Mesenchymal stem cell (in vitro differentiated cells and primary cell): ENCODE measurements around the gene COX6B2.

Source experiments
- DNase-seq: peaks from one replicate; pipeline ENCODE4 v3.0.0-alpha.2; 2013
- H2AFZ ChIP-seq: one replicate; pipeline ENCODE4 v1.6.1; 2013; ENCODE audit warnings: low read depth, mild to moderate bottlenecking, control low read depth, inconsistent platforms, low read length, moderate library complexity
- H2AK5ac ChIP-seq: 2 replicates; pipeline ENCODE4 v1.6.1; 2013; ENCODE audit warnings: low read length, moderate library complexity, mild to moderate bottlenecking, inconsistent platforms; ENCODE audit not compliant: severe bottlenecking
- H2BK120ac ChIP-seq: one replicate; pipeline ENCODE4 v1.6.1; 2013; ENCODE audit warnings: low read depth, mild to moderate bottlenecking, inconsistent platforms, low read length, moderate library complexity
- H2BK12ac ChIP-seq, 2 experiments: one replicate each; pipeline ENCODE4 v1.6.1; 2013; ENCODE audit warnings: inconsistent platforms in 2 of 2, low read length in 2 of 2, mild to moderate bottlenecking in 2 of 2, moderate library complexity in 2 of 2, control low read depth in 1 of 2
- H2BK15ac ChIP-seq: one replicate; pipeline ENCODE4 v1.6.1; 2013; ENCODE audit warnings: mild to moderate bottlenecking, low read depth, inconsistent platforms; ENCODE audit not compliant: poor library complexity, severe bottlenecking
- H2BK5ac ChIP-seq: 2 replicates; pipeline ENCODE4 v1.6.1; 2013; ENCODE audit warnings: low read depth, mild to moderate bottlenecking, low read length, control low read depth, inconsistent platforms; ENCODE audit not compliant: poor library complexity, severe bottlenecking
- H3K14ac ChIP-seq, 2 experiments: one replicate each; pipeline ENCODE4 v1.6.1; 2013; ENCODE audit warnings: inconsistent platforms in 2 of 2, low read length in 2 of 2, control low read depth in 1 of 2, mild to moderate bottlenecking in 1 of 2, moderate library complexity in 1 of 2
- H3K18ac ChIP-seq, 2 experiments: one replicate each; pipeline ENCODE4 v1.6.1; 2013; ENCODE audit warnings: inconsistent platforms in 2 of 2, low read length in 2 of 2, control low read depth in 1 of 2, low read depth in 1 of 2, mild to moderate bottlenecking in 1 of 2
- H3K23ac ChIP-seq, 2 experiments: one replicate each; pipeline ENCODE4 v1.6.1; 2013; ENCODE audit warnings: inconsistent platforms in 2 of 2, low read length in 2 of 2, mild to moderate bottlenecking in 2 of 2, moderate library complexity in 2 of 2, control low read depth in 1 of 2
- H3K27ac ChIP-seq: 2 replicates; pipeline ENCODE4 v1.5.1; 2013; ENCODE audit warnings: mild to moderate bottlenecking, moderate library complexity, low read length, control low read depth, inconsistent platforms; ENCODE audit not compliant: poor library complexity, severe bottlenecking
- H3K27me3 ChIP-seq, 2 experiments: 2 replicates each; pipeline versions ENCODE4 v1.6.1 to v1.7.0; 2013; ENCODE audit warnings: low read length in 2 of 2, mild to moderate bottlenecking in 2 of 2, moderate library complexity in 2 of 2, control low read depth in 1 of 2, inconsistent platforms in 1 of 2; ENCODE audit not compliant: control insufficient read depth in 1 of 2, insufficient read depth in 1 of 2
- H3K36me3 ChIP-seq, 2 experiments: 2 replicates each; pipeline versions ENCODE4 v1.6.1 to v1.7.0; 2013; ENCODE audit warnings: low read length in 2 of 2, control low read depth in 1 of 2, inconsistent platforms in 1 of 2, low read depth in 1 of 2, mild to moderate bottlenecking in 1 of 2; ENCODE audit not compliant: insufficient read depth in 2 of 2, control insufficient read depth in 1 of 2
- H3K4ac ChIP-seq, 2 experiments: one replicate each; pipeline ENCODE4 v1.6.1; 2013; ENCODE audit warnings: inconsistent platforms in 2 of 2, low read length in 2 of 2, mild to moderate bottlenecking in 2 of 2, moderate library complexity in 2 of 2, control low read depth in 1 of 2, low read depth in 1 of 2
- H3K4me1 ChIP-seq: 2 replicates; pipeline ENCODE4 v1.6.1; 2013; ENCODE audit warnings: low read depth, low read length, control low read depth; ENCODE audit not compliant: control insufficient read depth, insufficient read depth
- H3K4me2 ChIP-seq: 2 replicates; pipeline ENCODE4 v1.6.1; 2013; ENCODE audit warnings: low read length, mild to moderate bottlenecking, inconsistent platforms; ENCODE audit not compliant: poor library complexity, severe bottlenecking
- H3K4me3 ChIP-seq, 2 experiments: 2 replicates each; pipeline versions ENCODE4 v1.5.1 to v1.7.0; 2013; ENCODE audit warnings: low read length in 2 of 2, mild to moderate bottlenecking in 2 of 2, control low read depth in 1 of 2, low read depth in 1 of 2; ENCODE audit not compliant: insufficient read depth in 1 of 2
- H3K79me1 ChIP-seq: replicated peaks from 2 replicates; pipeline ENCODE4 v1.6.1; 2013; ENCODE audit warnings: mild to moderate bottlenecking, control low read depth, low read length, inconsistent platforms; ENCODE audit not compliant: poor library complexity, severe bottlenecking
- H3K9ac ChIP-seq: 2 replicates; pipeline ENCODE4 v1.7.0; 2013; ENCODE audit warnings: mild to moderate bottlenecking, low read length, moderate library complexity
- H3K9me3 ChIP-seq: 2 replicates; pipeline ENCODE4 v1.7.0; 2013; ENCODE audit warnings: mild to moderate bottlenecking, low read length; ENCODE audit not compliant: control insufficient read depth
- H4K8ac ChIP-seq: one replicate; pipeline ENCODE4 v1.6.1; 2013; ENCODE audit warnings: inconsistent platforms, mild to moderate bottlenecking, low read length, moderate library complexity
- H4K91ac ChIP-seq: one replicate; pipeline ENCODE4 v1.6.1; 2013; ENCODE audit warnings: mild to moderate bottlenecking, low read length, inconsistent platforms
- WGBS: methylation state at CpG from one replicate; pipeline ENCODE4 v1.1.7; 2013; ENCODE audit warnings: mixed read lengths; 5-methylcytosine and 5-hydroxymethylcytosine counted together

Gene COX6B2

GRCh38 chr19:55382013-55382412 lies 27.5 kb upstream of the COX6B2 start:
- H3K27me3 ChIP-seq = peaks cover 0 to 16% of the 10 kb centered on the region in 2 experiments
- H2AFZ ChIP-seq = no peak overlapping the region
- H3K18ac ChIP-seq = no peak overlapping the region
- H2BK5ac ChIP-seq = no peak overlapping the region
- no peak overlapping the region for H3K27ac ChIP-seq
- no peak overlapping the region for H3K14ac ChIP-seq
- H3K9me3 ChIP-seq = no peaks in the 10 kb centered on the region
- H3K9ac ChIP-seq = no peak overlapping the region
- peaks cover 8% of the 10 kb centered on the region for H3K79me1 ChIP-seq
- peaks cover 25% of the 10 kb centered on the region for H3K4me1 ChIP-seq
- H2BK120ac ChIP-seq = no peak overlapping the region
- no peak overlapping the region for H4K91ac ChIP-seq
- H2BK15ac ChIP-seq = no peak overlapping the region
- H3K4ac ChIP-seq = no peak overlapping the region
- no peak overlapping the region for H2BK12ac ChIP-seq
- H2AK5ac ChIP-seq = no peak overlapping the region
- no peak overlapping the region for H3K4me3 ChIP-seq
- H3K36me3 ChIP-seq = peaks cover 3% of the 10 kb centered on the region in 2 experiments
- H3K4me2 ChIP-seq = no peak overlapping the region
- DNase-seq = no peak
- whole genome bisulfite sequencing = 94% methylated on average over 5 of the region's 5 CpGs
- H4K8ac ChIP-seq = no peak overlapping the region
- no peak overlapping the region for H3K23ac ChIP-seq

GRCh38 chr19:55379174-55379573 lies 24.7 kb upstream of the COX6B2 start:
- 58% methylated on average over 10 of the region's 11 CpGs for WGBS
- peaks cover 39% of the 10 kb centered on the region for H3K4me1 ChIP-seq
- no peaks in the 10 kb centered on the region for H3K36me3 ChIP-seq
- no peak overlapping the region for H2AK5ac ChIP-seq
- DNase-seq = no peak
- no peak overlapping the region for H3K23ac ChIP-seq
- H3K27ac ChIP-seq = no peak overlapping the region
- H2BK15ac ChIP-seq = no peak overlapping the region
- H3K14ac ChIP-seq = no peak overlapping the region
- no peak overlapping the region for H3K18ac ChIP-seq
- no peak overlapping the region for H2BK12ac ChIP-seq
- H2BK5ac ChIP-seq = no peak overlapping the region
- no peak overlapping the region for H3K9ac ChIP-seq
- H4K91ac ChIP-seq = no peak overlapping the region
- no peak overlapping the region for H3K4me3 ChIP-seq
- H2AFZ ChIP-seq = no peak overlapping the region
- no peaks in the 10 kb centered on the region for H3K9me3 ChIP-seq
- no peak overlapping the region for H2BK120ac ChIP-seq
- no peak overlapping the region for H3K4me2 ChIP-seq
- no peak overlapping the region for H3K4ac ChIP-seq
- peaks cover 4% of the 10 kb centered on the region for H3K79me1 ChIP-seq
- no peak overlapping the region for H4K8ac ChIP-seq
- H3K27me3 ChIP-seq = peaks cover 0 to 23% of the 10 kb centered on the region in 2 experiments

GRCh38 chr19:55377356-55378131 lies 23.0 kb upstream of the COX6B2 start:
- peak overlapping the region; percentile 56 for H4K91ac ChIP-seq
- no peak overlapping the region for H3K4me3 ChIP-seq
- H3K23ac ChIP-seq = peak overlapping the region in 1 of 2 experiments; percentile 56
- peak overlapping the region in 1 of 2 experiments; percentile 3 for H2BK12ac ChIP-seq
- peak overlapping the region in 1 of 2 experiments; percentile 26 for H3K14ac ChIP-seq
- H2AFZ ChIP-seq = no peak overlapping the region
- peak overlapping the region; percentile 44 for H2BK15ac ChIP-seq
- peaks cover 4% of the 10 kb centered on the region for H3K79me1 ChIP-seq
- H4K8ac ChIP-seq = no peak overlapping the region
- no peaks in the 10 kb centered on the region for H3K36me3 ChIP-seq
- DNase-seq = no peak
- H3K9me3 ChIP-seq = no peaks in the 10 kb centered on the region
- peaks cover 0 to 30% of the 10 kb centered on the region in 2 experiments for H3K27me3 ChIP-seq
- no peak overlapping the region for H2BK5ac ChIP-seq
- H3K9ac ChIP-seq = no peak overlapping the region
- 15% methylated on average over 43 of the region's 43 CpGs for WGBS
- H3K4me2 ChIP-seq = no peak overlapping the region
- peak overlapping the region; percentile 27 for H2AK5ac ChIP-seq
- no peak overlapping the region for H3K27ac ChIP-seq
- no peak overlapping the region for H2BK120ac ChIP-seq
- no peak overlapping the region for H3K4ac ChIP-seq
- peak overlapping the region in 1 of 2 experiments; percentile 25 for H3K18ac ChIP-seq
- peaks cover 51% of the 10 kb centered on the region for H3K4me1 ChIP-seq

GRCh38 chr19:55376241-55376933 lies 21.9 kb upstream of the COX6B2 start, which contains the start of gene TMEM190:
TMEM190 (plus strand) TSS chr19:55376826; CDS start chr19:55376854, 28 bp downstream.
- peak within 1 kb of the TSS in 1 of 2 experiments; percentile 25 for H3K18ac ChIP-seq
- peak within 1 kb of the TSS; percentile 85 for H2AK5ac ChIP-seq
- no peak within 1 kb of the TSS for H3K9ac ChIP-seq
- peak within 1 kb of the TSS in 1 of 2 experiments; percentile 56 for H3K23ac ChIP-seq
- peak within 1 kb of the TSS in 1 of 2 experiments; percentile 26 for H3K14ac ChIP-seq
- WGBS = 54% methylated on average over 19 of the region's 21 CpGs
- no peak for DNase-seq
- peaks cover 55% of the 10 kb centered on the region for H3K4me1 ChIP-seq
- H3K4me2 ChIP-seq = no peak within 1 kb of the TSS
- H2BK5ac ChIP-seq = no peak within 1 kb of the TSS
- H2AFZ ChIP-seq = no peak within 1 kb of the TSS
- H4K8ac ChIP-seq = peak within 1 kb of the TSS; percentile 13
- no peak within 1 kb of the TSS for H3K4ac ChIP-seq
- no peaks in the 10 kb centered on the region for H3K36me3 ChIP-seq
- H2BK120ac ChIP-seq = no peak within 1 kb of the TSS
- no peak within 1 kb of the TSS for H3K4me3 ChIP-seq
- H3K9me3 ChIP-seq = no peaks in the 10 kb centered on the region
- no peak within 1 kb of the TSS for H3K27ac ChIP-seq
- H2BK15ac ChIP-seq = no peak within 1 kb of the TSS
- H4K91ac ChIP-seq = no peak within 1 kb of the TSS
- peak within 1 kb of the TSS in 1 of 2 experiments; percentile 3 for H2BK12ac ChIP-seq
- no peaks in the 10 kb centered on the region for H3K79me1 ChIP-seq
- H3K27me3 ChIP-seq = peaks cover 0 to 30% of the 10 kb centered on the region in 2 experiments
